ENCODE results near the gene DLG2.

DLG2 gene

GRCh38 chr11:83408946-83409345, 2218.2 kb downstream of the DLG2 start:
- no peak for DNase-seq (ENCODE audit: low spot score)
- POLR2A ChIA-PET (ENCODE audit: low non-redundant PET): no interaction called here

More at GRCh38 chr11:83408946-83409345, 2218.2 kb downstream of the DLG2 start:
- H3K27ac ChIP-seq: no peak overlapping the region
- CTCF ChIA-PET: no interaction called here
- TF ChIP-seq, protein P1, sequence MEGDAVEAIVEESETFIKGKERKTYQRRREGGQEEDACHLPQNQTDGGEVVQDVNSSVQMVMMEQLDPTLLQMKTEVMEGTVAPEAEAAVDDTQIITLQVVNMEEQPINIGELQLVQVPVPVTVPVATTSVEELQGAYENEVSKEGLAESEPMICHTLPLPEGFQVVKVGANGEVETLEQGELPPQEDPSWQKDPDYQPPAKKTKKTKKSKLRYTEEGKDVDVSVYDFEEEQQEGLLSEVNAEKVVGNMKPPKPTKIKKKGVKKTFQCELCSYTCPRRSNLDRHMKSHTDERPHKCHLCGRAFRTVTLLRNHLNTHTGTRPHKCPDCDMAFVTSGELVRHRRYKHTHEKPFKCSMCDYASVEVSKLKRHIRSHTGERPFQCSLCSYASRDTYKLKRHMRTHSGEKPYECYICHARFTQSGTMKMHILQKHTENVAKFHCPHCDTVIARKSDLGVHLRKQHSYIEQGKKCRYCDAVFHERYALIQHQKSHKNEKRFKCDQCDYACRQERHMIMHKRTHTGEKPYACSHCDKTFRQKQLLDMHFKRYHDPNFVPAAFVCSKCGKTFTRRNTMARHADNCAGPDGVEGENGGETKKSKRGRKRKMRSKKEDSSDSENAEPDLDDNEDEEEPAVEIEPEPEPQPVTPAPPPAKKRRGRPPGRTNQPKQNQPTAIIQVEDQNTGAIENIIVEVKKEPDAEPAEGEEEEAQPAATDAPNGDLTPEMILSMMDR (conservative IDR thresholded peaks at IDR 0.05; ENCODE audit: low read depth): no peak
